GM19239 (cell line): ENCODE data around the gene SAA2.
"Not testable (repeated sequence)": the region's sequence is repeated elsewhere in the genome, so short reads cannot be mapped to it uniquely, and the experiment has no call there.

ENCODE experiments used
- DNase-seq: peaks from one replicate; pipeline ENCODE4 v3.0.0; 2011; ENCODE audit warnings: low spot score; ENCODE audit not compliant: insufficient read length
- FAIRE-seq: peaks from 2 replicates; lab custom pipeline; 2011; peaks lifted over from hg19 to GRCh38; lab: Jason Lieb, UNC

Gene SAA2

DNA sequence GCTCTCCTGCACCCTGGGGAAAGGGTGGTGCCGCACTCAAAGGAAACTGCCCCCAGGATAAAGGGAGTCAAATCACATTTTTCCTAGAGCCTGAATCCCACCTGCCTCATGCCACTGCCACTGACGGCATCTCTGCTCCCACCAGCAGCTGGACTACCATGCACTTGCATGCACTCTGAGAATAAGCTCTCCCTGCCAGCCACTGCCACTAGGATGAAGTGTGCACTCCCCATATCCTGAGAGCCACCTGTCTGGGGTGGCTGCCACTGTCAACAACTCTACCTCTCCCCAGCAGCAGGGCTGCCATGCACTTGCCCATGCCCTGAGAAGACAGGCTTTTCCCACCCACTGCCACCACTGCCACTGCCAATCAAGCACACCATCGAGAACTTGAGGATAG, 44.2 kb downstream of the SAA2 start:
- no peak for DNase-seq
- FAIRE-seq = no peak

DNA sequence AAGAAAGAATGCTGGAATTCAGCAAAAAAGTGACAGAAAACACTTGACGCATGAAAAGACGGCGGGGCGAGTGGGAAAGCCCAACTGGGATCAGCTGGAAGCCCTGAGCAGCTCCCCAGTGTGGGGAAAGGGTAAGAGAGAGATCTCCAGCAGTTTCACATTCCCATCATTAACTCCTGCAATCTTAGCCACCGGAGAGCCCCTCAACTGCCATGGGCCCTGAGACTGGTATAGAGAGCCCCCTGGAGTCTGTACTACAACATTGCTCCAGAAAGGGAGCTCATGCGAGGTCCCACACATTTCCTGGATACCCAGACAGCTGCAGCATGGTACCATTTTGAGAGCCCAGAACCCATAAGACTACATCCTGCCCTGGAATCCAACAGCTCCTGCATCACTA, 44.7 kb downstream of the SAA2 start:
- FAIRE-seq = peak; percentile 67
- DNase-seq = peak; percentile 34

DNA sequence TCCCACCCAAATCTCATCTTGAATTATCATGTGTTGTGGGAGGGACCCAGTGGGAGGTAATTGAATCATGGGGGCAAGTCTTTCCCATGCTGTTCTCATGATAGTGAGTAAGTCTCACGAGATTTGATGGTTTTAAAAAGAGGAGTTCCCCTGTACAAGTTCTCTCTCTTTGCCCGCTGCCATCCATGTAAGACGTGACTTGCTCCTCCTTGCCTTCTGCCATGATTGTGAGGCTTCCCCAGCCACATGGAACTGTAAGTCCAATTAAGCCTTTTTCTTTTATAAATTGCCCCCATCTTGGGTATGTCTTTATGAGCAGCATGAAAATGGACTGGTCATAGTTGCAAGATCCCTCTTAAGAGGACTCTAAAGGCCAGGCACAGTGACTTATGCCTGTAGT, 50.7 kb downstream of the SAA2 start:
- DNase-seq, FAIRE-seq: not testable (repeated sequence)

DNA sequence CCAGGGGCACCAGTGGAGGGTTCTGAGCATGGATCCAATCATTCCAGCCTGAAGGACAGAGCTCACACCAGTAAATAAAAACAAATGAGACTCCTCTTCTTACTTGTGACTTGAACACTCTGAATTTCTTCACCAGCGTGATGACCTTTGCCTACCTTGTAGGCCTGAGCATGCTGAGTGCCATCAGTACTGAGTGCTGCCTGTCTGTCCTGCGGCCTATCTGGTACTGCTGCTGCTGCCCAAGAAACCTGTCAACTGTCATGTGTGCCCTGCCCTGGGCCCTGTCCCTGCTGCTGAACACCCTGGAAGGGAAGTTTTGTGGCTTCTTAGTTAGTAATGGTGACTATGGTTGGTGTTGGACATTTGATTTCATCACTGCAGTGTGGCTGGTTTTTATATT, 51.9 kb downstream of the SAA2 start:
- no peak for FAIRE-seq
- no peak for DNase-seq
